SK-N-SH treated with all-trans-retinoic acid at 6 μM for 48 hours (cell line): Measurements from ENCODE around the gene POLR2I.

Experiments
- ARNTL ChIP-seq: fragments of 450-650 bp; formaldehyde crosslinking; IDR thresholded peaks from 2 replicates; pipeline ENCODE4 v1.5.0; 2020; ENCODE audit warnings: low read depth, mild to moderate bottlenecking, moderate library complexity, borderline replicate concordance
- ZFP3 ChIP-seq: fragments of 250-450 bp; sonication (Bioruptor Pico); IDR thresholded peaks from 2 replicates; pipeline ENCODE4 v1.5.0; 2020; ENCODE audit warnings: mild to moderate bottlenecking, moderate library complexity
- ZFP30 ChIP-seq: fragments of 450-650 bp; formaldehyde crosslinking; IDR thresholded peaks from 2 replicates; pipeline ENCODE4 v1.5.0; 2022; ENCODE audit warnings: mild to moderate bottlenecking, moderate library complexity
- TF ChIP-seq, protein P1 (sequence below): fragments of 250-450 bp; sonication (Bioruptor Pico); IDR thresholded peaks from 2 replicates; pipeline ENCODE4 v1.8.0; 2020; ENCODE audit warnings: mild to moderate bottlenecking, moderate library complexity, borderline replicate concordance
- TF ChIP-seq, protein P2 (sequence below): fragments of 250-450 bp; sonication (Bioruptor Pico); IDR thresholded peaks from 2 replicates; pipeline ENCODE4 v1.5.0; 2020; ENCODE audit warnings: mild to moderate bottlenecking, moderate library complexity

DNA sequence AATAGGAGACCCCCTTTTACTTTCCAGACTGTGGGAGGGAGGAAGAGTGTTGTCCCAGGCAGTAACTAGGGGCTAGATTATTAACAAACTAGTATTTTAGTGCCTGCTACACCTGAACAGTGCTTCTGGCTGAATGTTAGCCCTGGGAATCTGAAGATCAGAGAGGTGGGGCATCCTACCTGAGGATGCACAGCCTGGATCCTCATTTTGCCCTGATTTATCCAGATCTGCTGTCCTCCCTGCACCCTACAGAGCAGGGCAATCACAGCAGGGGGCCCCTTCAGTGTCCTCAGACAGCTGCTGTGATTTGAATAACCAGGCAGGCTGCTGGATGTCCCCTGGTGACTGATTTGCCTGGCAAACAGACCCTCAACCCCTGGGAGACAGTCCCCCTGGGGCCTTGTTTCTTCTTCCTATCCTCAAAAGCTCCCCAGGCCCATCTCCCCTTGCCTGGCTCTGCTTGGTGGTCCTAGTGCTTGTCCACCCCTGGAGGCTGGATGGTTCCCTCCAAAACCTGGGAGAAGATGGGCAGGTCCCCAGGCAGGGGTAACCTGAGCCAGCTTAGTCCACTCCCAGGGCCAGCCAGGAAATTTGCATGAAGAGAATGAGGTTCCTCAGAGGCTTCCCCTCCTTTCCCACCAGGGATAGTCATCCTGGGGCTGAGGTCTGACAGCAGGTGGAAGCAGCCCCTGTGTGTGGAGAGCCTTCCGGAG lies 4.0 kb downstream of the POLR2I start, which contains the start of gene OVOL3:
- TF ChIP-seq ZFP3 (CRISPR knock-in tag) (no peak), ARNTL (CRISPR knock-in tag) (no peak), ZFP30 (CRISPR knock-in tag) (no peak)
- TF ChIP-seq, protein P1, sequence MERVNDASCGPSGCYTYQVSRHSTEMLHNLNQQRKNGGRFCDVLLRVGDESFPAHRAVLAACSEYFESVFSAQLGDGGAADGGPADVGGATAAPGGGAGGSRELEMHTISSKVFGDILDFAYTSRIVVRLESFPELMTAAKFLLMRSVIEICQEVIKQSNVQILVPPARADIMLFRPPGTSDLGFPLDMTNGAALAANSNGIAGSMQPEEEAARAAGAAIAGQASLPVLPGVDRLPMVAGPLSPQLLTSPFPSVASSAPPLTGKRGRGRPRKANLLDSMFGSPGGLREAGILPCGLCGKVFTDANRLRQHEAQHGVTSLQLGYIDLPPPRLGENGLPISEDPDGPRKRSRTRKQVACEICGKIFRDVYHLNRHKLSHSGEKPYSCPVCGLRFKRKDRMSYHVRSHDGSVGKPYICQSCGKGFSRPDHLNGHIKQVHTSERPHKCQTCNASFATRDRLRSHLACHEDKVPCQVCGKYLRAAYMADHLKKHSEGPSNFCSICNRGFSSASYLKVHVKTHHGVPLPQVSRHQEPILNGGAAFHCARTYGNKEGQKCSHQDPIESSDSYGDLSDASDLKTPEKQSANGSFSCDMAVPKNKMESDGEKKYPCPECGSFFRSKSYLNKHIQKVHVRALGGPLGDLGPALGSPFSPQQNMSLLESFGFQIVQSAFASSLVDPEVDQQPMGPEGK (CRISPR knock-in tag) = no peak
- TF ChIP-seq, protein P2, sequence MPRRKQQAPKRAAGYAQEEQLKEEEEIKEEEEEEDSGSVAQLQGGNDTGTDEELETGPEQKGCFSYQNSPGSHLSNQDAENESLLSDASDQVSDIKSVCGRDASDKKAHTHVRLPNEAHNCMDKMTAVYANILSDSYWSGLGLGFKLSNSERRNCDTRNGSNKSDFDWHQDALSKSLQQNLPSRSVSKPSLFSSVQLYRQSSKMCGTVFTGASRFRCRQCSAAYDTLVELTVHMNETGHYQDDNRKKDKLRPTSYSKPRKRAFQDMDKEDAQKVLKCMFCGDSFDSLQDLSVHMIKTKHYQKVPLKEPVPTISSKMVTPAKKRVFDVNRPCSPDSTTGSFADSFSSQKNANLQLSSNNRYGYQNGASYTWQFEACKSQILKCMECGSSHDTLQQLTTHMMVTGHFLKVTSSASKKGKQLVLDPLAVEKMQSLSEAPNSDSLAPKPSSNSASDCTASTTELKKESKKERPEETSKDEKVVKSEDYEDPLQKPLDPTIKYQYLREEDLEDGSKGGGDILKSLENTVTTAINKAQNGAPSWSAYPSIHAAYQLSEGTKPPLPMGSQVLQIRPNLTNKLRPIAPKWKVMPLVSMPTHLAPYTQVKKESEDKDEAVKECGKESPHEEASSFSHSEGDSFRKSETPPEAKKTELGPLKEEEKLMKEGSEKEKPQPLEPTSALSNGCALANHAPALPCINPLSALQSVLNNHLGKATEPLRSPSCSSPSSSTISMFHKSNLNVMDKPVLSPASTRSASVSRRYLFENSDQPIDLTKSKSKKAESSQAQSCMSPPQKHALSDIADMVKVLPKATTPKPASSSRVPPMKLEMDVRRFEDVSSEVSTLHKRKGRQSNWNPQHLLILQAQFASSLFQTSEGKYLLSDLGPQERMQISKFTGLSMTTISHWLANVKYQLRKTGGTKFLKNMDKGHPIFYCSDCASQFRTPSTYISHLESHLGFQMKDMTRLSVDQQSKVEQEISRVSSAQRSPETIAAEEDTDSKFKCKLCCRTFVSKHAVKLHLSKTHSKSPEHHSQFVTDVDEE (CRISPR knock-in tag) = no peak
